WTC11 (cell line): Measurements from ENCODE around the gene N4BP2L2. TPM values are rescaled to one million over a fixed set of nuclear protein-coding genes. Genes with fewer than 3 reads are reported as not detected.

Experiments used
- ATAC-seq: fragments of 200-7000 bp; cut with Tn5 transposase; 2 replicates; pipeline ENCODE4 v1.10.0; 2021; ENCODE audit warnings: mild to moderate bottlenecking, moderate library complexity
- CTCF ChIA-PET: fragments of 300-600 bp; sonication (Branson Sonifier 250); formaldehyde crosslinking; loops from one replicate; lab custom pipeline; 2021; ENCODE audit warnings: antibody characterized with exemption; lab: Charles Lee
- POLR2A ChIA-PET: fragments of 350-600 bp; sonication (Branson Sonifier 250); formaldehyde crosslinking; loops from one replicate; lab custom pipeline; 2021; ENCODE audit warnings: antibody characterized with exemption; lab: Charles Lee
- DNase-seq: peaks from one replicate; pipeline ENCODE4 v3.0.0; 2021; ENCODE audit warnings: low spot score
- H3K27ac Mint-ChIP-seq: 2 replicates; pipeline ENCODE4 v1.8.0; 2021; ENCODE audit warnings: mixed read lengths
- H3K27me3 Mint-ChIP-seq: 2 replicates; pipeline ENCODE4 v1.8.0; 2021; ENCODE audit warnings: low read depth, mild to moderate bottlenecking, moderate library complexity, mixed read lengths
- H3K36me3 Mint-ChIP-seq: 2 replicates; pipeline ENCODE4 v1.8.0; 2021; ENCODE audit warnings: mixed read lengths
- H3K4me1 Mint-ChIP-seq: 2 replicates; pipeline ENCODE4 v1.8.0; 2022; ENCODE audit warnings: mixed read lengths
- H3K4me3 Mint-ChIP-seq: 2 replicates; pipeline ENCODE4 v1.8.0; 2021; ENCODE audit warnings: mild to moderate bottlenecking, moderate library complexity, mixed read lengths
- H3K9me3 Mint-ChIP-seq: 2 replicates; pipeline ENCODE4 v1.8.0; 2021; ENCODE audit warnings: mixed read lengths
- AFF4 ChIP-seq: sonication (generic); formaldehyde crosslinking; IDR thresholded peaks from 2 replicates; pipeline ENCODE4 v1.8.1; 2023; ENCODE audit warnings: mild to moderate bottlenecking, missing genetic modification reagents, borderline replicate concordance
- CREM ChIP-seq: sonication (generic); formaldehyde crosslinking; IDR thresholded peaks from 2 replicates; pipeline ENCODE4 v1.8.1; 2022; ENCODE audit warnings: mild to moderate bottlenecking, missing genetic modification reagents, moderate library complexity
- GTF2I ChIP-seq: fragments of 250-450 bp; sonication (Bioruptor Pico); conservative IDR thresholded peaks from 2 replicates; pipeline ENCODE4 v1.4.0; 2021; ENCODE audit warnings: mild to moderate bottlenecking
- IRF1 ChIP-seq: sonication (generic); formaldehyde crosslinking; IDR thresholded peaks from 2 replicates; pipeline ENCODE4 v1.8.0; 2023; ENCODE audit warnings: missing genetic modification reagents
- JAZF1 ChIP-seq: fragments of 250-450 bp; sonication (Bioruptor Pico); IDR thresholded peaks from 2 replicates; pipeline ENCODE4 v1.9.0; 2021; ENCODE audit warnings: moderate library complexity, mild to moderate bottlenecking, inconsistent platforms
- NR1H2 ChIP-seq: sonication (generic); formaldehyde crosslinking; IDR thresholded peaks from 2 replicates; pipeline ENCODE4 v1.9.0; 2021; ENCODE audit warnings: mild to moderate bottlenecking, moderate library complexity, missing genetic modification reagents
- NR3C1 ChIP-seq: sonication (generic); formaldehyde crosslinking; conservative IDR thresholded peaks from 2 replicates; pipeline ENCODE4 v1.8.1; 2023; ENCODE audit warnings: low read depth, mild to moderate bottlenecking, missing genetic modification reagents
- PREB ChIP-seq: sonication (generic); formaldehyde crosslinking; IDR thresholded peaks from 2 replicates; pipeline ENCODE4 v1.8.1; 2022; ENCODE audit warnings: mild to moderate bottlenecking, missing genetic modification reagents, moderate library complexity, borderline replicate concordance
- RORB ChIP-seq: fragments of 250-450 bp; sonication (Bioruptor Pico); IDR thresholded peaks from 2 replicates; pipeline ENCODE4 v1.9.0; 2021; ENCODE audit warnings: mild to moderate bottlenecking
- TEAD1 ChIP-seq: sonication (generic); formaldehyde crosslinking; IDR thresholded peaks from 2 replicates; pipeline ENCODE4 v1.8.0; 2022; ENCODE audit warnings: mild to moderate bottlenecking, missing genetic modification reagents
- ZNF219 ChIP-seq: sonication (generic); formaldehyde crosslinking; IDR thresholded peaks from 2 replicates; pipeline ENCODE4 v1.8.0; 2023; ENCODE audit warnings: missing genetic modification reagents, mild to moderate bottlenecking, borderline replicate concordance
- ZNF396 ChIP-seq: fragments of 250-450 bp; sonication (Bioruptor Pico); IDR thresholded peaks from 2 replicates; pipeline ENCODE4 v1.8.0; 2021; ENCODE audit warnings: mild to moderate bottlenecking, moderate library complexity, borderline replicate concordance
- ZNF416 ChIP-seq: fragments of 250-450 bp; sonication (Bioruptor Pico); IDR thresholded peaks from 2 replicates; pipeline ENCODE4 v1.9.0; 2021; ENCODE audit warnings: mild to moderate bottlenecking, inconsistent platforms
- ZNF425 ChIP-seq: fragments of 250-450 bp; sonication (Bioruptor Pico); conservative IDR thresholded peaks from 2 replicates; pipeline ENCODE4 v1.9.0; 2021; ENCODE audit warnings: mild to moderate bottlenecking
- ZSCAN18 ChIP-seq: fragments of 250-450 bp; sonication (Bioruptor Pico); IDR thresholded peaks from 2 replicates; pipeline ENCODE4 v2.1.2; 2022; ENCODE audit warnings: mild to moderate bottlenecking, moderate library complexity
- total RNA-seq: library from RNA; stranded (reverse); gene quantifications from 3 replicates; pipeline ENCODE4 v1.2.3, GENCODE V29; 2021
- TF ChIP-seq, protein P1 (sequence below): sonication (generic); formaldehyde crosslinking; conservative IDR thresholded peaks from 2 replicates; pipeline ENCODE4 v1.8.1; 2022; ENCODE audit warnings: mild to moderate bottlenecking, missing genetic modification reagents
- TF ChIP-seq, protein P2 (sequence below): fragments of 250-450 bp; sonication (Bioruptor Pico); IDR thresholded peaks from 2 replicates; pipeline ENCODE4 v1.9.0; 2021; ENCODE audit warnings: moderate library complexity, mild to moderate bottlenecking, inconsistent platforms, borderline replicate concordance
- TF ChIP-seq, protein P3 (sequence below): sonication (generic); formaldehyde crosslinking; conservative IDR thresholded peaks from 2 replicates; pipeline ENCODE4 v1.8.1; 2023; ENCODE audit warnings: mild to moderate bottlenecking, low read depth, missing genetic modification reagents, moderate library complexity

N4BP2L2 gene
- total RNA-seq, 1 experiment from 2014 or later: 68.9 TPM

- H3K27ac Mint-ChIP-seq: no peak overlapping the region; the same call in 1 of the 2 replicates
- ATAC-seq: no peak
- H3K4me1 Mint-ChIP-seq: no peaks in the 10 kb centered on the region
- TF ChIP-seq, protein P1, sequence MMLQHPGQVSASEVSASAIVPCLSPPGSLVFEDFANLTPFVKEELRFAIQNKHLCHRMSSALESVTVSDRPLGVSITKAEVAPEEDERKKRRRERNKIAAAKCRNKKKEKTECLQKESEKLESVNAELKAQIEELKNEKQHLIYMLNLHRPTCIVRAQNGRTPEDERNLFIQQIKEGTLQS (CRISPR knock-in tag): no peak
- H3K4me3 Mint-ChIP-seq: no peak overlapping the region
- DNase-seq: no peak
- ChIA-PET POLR2A (no interaction called here), CTCF (no interaction called here)
- peaks cover 3% of the 10 kb centered on the region; the same call in 1 of the 2 replicates for H3K36me3 Mint-ChIP-seq
- peaks cover 3% of the 10 kb centered on the region; the same call in 1 of the 2 replicates for H3K9me3 Mint-ChIP-seq
- H3K27me3 Mint-ChIP-seq: no peaks in the 10 kb centered on the region
These were observed 93.1 kb downstream of the N4BP2L2 start for GRCh38 chr13:32445461-32445860.

DNA sequence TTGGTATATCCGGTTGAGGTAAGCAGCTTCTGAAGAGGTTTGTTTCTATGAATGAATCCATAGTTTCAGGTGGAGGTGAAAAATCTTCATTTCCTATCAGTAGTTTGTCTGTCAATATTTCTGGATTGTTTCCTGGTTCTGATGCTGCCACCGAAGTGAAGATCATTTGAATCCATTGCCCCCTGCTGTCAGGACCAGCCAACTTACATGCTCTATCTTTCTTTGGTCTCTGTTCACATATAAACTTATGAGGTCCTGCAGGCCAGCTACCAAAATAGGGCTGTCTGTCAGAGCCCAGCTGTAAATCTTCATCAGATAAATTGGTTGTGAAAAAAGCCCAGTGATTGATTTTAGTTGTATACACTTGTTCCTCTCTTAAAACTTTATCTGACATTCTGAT, 95.5 kb downstream of the N4BP2L2 start:
- Mint-ChIP-seq H3K9me3 (peaks cover 3% of the 10 kb centered on the region; the same call in 1 of the 2 replicates), H3K27ac (no peak overlapping the region), H3K36me3 (peaks cover 3% of the 10 kb centered on the region; the same call in 1 of the 2 replicates), H3K4me1 (no peaks in the 10 kb centered on the region), H3K4me3 (no peak overlapping the region), H3K27me3 (no peaks in the 10 kb centered on the region)
- CTCF ChIA-PET: no interaction called here
- DNase-seq: no peak
- POLR2A ChIA-PET: no interaction called here
- ATAC-seq: no peak
- no peak for TF ChIP-seq ZNF219 (CRISPR knock-in tag)
- TF ChIP-seq ZNF396: no peak
- no peak for TF ChIP-seq ZNF425 (CRISPR knock-in tag)
- TF ChIP-seq AFF4 (CRISPR knock-in tag): no peak
- TF ChIP-seq, protein P2, sequence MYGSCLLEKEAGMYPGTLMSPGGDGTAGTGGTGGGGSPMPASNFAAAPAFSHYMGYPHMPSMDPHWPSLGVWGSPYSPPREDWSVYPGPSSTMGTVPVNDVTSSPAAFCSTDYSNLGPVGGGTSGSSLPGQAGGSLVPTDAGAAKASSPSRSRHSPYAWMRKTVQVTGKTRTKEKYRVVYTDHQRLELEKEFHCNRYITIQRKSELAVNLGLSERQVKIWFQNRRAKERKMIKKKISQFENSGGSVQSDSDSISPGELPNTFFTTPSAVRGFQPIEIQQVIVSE: no peak
- no peak for TF ChIP-seq GTF2I
- no peak for TF ChIP-seq ZNF416 (CRISPR knock-in tag)
- no peak for TF ChIP-seq PREB (CRISPR knock-in tag)
- no peak for TF ChIP-seq RORB (CRISPR knock-in tag)
- no peak for TF ChIP-seq IRF1

DNA sequence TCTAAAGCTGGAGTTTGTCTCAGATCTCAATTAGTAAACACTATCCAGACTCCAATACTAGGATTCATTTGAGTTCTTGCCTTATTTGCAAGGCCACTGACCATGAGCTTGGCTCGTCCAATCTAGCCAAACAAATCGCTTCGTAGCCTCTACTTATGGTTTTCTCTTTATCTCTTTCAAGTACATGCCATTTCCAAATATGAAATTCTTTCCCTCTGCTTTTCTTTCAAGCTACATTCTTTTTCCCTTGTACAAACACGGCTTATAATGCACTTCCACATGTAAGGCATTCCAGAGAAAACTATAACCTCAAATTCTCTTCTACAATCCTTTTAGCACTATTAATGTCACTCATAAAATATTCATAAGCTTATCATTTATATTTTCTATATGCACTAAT, 99.7 kb downstream of the N4BP2L2 start:
- Mint-ChIP-seq H3K4me1 (no peaks in the 10 kb centered on the region), H3K4me3 (no peak overlapping the region), H3K36me3 (peaks cover 7% of the 10 kb centered on the region), H3K27ac (no peak overlapping the region), H3K27me3 (no peaks in the 10 kb centered on the region), H3K9me3 (peaks cover 3% of the 10 kb centered on the region; the same call in 1 of the 2 replicates)
- ChIA-PET CTCF (no interaction called here), POLR2A (no interaction called here)
- DNase-seq (no peak), ATAC-seq (no peak)
- TF ChIP-seq ZSCAN18 (CRISPR knock-in tag): no peak
- no peak for TF ChIP-seq TEAD1 (CRISPR knock-in tag)
- no peak for TF ChIP-seq RORB (CRISPR knock-in tag)
- no peak for TF ChIP-seq JAZF1 (CRISPR knock-in tag)
- TF ChIP-seq CREM (CRISPR knock-in tag): no peak
- TF ChIP-seq NR1H2 (CRISPR knock-in tag): no peak
- no peak for TF ChIP-seq NR3C1 (CRISPR knock-in tag)
- TF ChIP-seq, protein P3, sequence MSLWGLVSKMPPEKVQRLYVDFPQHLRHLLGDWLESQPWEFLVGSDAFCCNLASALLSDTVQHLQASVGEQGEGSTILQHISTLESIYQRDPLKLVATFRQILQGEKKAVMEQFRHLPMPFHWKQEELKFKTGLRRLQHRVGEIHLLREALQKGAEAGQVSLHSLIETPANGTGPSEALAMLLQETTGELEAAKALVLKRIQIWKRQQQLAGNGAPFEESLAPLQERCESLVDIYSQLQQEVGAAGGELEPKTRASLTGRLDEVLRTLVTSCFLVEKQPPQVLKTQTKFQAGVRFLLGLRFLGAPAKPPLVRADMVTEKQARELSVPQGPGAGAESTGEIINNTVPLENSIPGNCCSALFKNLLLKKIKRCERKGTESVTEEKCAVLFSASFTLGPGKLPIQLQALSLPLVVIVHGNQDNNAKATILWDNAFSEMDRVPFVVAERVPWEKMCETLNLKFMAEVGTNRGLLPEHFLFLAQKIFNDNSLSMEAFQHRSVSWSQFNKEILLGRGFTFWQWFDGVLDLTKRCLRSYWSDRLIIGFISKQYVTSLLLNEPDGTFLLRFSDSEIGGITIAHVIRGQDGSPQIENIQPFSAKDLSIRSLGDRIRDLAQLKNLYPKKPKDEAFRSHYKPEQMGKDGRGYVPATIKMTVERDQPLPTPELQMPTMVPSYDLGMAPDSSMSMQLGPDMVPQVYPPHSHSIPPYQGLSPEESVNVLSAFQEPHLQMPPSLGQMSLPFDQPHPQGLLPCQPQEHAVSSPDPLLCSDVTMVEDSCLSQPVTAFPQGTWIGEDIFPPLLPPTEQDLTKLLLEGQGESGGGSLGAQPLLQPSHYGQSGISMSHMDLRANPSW: no peak
